GM19452 (cell line): ENCODE measurements around the gene SLC30A7.
"Not testable (repeated sequence)": the region's sequence is repeated elsewhere in the genome, so short reads cannot be mapped to it uniquely, and the experiment has no call there.

Source experiments
- ATAC-seq: cut with Tn5 transposase; IDR thresholded peaks from one replicate; pipeline ENCODE4 v1.9.1; 2021; ENCODE audit not compliant: unreplicated experiment

SLC30A7 gene

DNA sequence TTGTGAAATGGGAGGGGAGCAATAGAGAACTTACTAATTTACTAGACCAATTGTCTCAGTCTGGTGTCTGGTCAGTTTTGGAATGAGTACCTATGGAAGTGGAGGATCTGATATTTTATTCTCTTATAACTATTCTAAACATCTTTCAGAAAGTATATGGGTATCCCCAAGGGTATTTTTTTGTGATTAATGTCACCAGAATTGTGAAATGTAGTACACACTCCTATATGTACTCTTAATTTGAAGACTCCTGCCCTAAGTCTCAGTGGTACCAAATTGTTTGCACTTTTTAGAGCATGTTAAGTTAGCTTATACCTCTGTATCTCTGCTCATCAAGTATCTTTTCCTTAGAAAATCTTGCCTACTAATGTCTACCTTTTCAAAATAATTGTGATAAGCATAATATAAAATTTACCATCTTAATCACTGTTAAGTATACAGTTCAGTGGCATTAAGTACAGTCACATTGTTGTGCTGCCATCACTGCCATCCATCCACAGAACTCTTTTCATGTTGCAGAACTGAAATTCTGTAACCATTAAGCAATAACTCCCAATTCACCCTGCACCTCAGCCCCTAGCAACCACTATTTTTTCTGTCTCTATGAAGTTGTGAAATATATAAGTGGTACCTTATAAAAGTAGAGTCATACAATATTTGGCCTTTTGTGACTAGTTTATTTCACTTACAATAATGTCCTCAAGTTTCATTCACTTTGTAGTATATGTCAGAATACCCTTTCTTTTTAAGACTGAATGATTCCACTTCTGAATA, 40.5 kb downstream of the SLC30A7 start:
- no peak for ATAC-seq

DNA sequence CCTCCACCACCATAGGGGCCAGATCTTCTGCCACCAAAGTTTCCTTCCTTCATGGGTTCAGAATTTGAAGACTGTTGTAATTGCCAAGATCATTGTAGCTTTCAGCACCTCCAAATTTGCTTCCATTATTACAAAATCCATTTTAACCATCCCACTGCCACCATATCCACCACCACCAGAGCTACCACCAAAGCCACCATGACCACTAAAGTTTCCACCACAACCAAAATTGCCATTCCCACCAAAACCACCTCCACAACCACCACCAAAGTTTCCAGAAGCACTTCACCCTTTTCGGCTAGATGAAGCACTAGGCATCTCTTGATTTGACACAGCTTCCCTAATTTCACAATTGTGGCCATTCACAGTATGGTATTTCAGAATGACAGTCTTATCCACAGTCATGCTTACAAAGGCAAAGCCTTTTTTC, 45.2 kb downstream of the SLC30A7 start:
- ATAC-seq, result no peak

DNA sequence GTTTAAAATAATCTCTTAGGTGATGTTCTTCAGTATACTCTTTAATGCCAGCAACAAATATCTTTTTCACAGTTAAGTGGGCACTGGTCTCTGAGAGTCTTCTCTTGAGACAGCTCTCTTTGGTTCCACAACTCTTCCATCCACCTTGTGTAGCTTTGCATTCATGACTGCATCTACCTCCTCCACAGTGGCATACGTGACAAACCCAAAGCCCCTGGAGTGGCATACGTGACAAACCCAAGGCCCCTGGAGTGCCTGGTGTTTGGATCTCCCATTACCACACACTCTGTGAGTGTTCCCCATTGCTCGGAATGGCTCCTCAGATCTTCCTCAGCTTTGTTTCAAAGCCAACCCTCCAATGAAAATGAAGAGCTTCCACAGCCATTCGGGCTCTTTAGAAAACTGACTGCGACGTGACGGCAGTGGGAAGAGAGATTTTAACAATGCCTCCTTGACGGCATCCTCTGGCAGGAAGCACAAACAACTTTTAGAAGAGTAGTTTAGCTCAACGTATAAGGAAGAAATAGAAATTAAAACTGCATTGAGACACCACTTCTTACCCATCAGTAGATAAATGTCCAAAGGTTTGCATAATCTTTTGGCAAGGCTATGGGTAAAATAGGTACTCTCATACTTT, 45.8 kb downstream of the SLC30A7 start:
- ATAC-seq, result no peak

DNA sequence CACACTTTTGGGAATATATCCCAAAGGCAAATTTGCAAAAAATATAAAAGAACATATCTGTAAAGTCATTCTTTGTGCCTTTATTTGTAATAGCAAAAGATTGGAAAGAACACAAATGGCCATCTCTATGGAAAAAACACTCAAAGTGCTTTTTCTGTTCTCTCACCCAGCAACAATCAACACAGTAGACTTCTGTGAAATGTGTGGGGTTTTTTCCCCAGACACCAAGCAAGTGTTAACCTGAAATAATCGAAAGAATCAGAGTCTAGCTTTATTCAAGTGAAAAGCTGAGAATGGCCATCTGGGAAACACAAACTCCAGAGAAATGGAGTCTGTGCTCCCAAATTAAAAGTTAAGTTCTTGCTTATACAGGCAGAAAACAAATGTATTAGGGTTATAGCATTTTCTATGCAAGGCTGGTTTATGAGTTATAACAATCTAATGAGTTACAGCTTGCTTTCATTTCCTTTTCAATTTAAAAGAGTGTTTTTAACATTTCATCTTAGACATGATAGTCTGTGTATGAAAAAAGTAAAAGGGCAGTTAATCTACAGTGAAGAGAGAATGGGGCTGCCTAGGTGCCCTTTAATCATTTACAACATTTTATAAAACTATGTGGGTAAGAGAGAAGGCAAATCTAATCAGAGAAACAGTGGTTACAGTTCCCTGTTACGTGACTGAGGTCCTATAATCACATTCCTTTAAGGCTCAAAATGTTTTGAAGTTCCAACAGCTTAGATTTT, 46.6 kb downstream of the SLC30A7 start:
- no peak for ATAC-seq

DNA sequence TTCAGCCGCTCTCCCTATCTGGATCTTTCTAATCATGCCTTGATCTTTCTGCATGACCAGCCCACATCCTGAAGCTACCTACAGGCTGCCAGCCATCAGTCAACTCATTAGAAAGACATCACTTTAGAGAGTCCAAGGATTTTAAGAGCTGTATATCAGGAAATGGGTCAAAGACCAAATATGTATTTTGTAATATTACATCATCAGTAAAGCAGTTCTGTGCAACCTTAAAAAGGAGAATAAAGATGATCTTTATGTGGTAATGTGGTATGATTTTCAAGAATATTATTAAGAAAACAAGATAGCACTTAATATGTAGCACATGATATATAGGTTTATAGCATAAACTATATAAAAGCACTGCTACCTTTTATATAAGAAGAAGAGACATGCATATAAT, 47.6 kb downstream of the SLC30A7 start:
- ATAC-seq, result no peak

DNA sequence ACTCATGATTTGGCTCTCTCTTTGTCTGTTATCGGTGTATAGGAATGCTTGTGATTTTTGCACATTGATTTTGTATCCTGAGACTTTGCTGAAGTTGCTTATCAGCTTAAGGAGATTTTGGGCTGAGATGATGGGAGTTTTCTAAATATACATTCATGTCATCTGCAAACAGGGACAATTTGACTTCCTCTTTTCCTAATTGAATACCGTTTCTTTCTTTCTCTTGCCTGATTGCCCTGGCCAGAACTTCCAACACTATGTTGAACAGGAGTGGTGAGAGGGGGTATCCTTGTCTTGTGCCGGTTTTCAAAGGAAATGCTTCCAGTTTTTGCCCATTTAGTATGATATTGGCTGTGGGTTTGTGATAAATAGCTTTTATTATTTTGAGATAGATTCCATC, 50.2 kb downstream of the SLC30A7 start:
- ATAC-seq, result not testable (repeated sequence)

DNA sequence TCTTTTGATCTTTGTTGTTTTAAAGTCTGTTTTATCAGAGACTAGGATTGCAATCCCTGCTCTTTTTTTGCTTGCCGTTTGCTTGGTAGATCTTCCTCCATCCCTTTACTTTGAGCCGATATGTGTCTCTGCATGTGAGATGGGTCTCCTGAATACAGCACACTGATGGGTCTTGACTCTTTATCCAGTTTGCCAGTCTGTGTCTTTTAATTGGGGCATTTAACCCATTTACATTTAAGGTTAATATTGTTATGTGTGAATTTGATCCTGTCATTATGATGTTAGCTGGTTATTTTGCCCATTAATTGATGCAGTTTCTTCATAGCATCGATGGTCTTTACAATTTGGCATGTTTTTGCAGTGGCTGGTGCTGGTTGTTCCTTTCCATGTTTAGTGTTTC, 51.9 kb downstream of the SLC30A7 start:
- not testable (repeated sequence) for ATAC-seq

DNA sequence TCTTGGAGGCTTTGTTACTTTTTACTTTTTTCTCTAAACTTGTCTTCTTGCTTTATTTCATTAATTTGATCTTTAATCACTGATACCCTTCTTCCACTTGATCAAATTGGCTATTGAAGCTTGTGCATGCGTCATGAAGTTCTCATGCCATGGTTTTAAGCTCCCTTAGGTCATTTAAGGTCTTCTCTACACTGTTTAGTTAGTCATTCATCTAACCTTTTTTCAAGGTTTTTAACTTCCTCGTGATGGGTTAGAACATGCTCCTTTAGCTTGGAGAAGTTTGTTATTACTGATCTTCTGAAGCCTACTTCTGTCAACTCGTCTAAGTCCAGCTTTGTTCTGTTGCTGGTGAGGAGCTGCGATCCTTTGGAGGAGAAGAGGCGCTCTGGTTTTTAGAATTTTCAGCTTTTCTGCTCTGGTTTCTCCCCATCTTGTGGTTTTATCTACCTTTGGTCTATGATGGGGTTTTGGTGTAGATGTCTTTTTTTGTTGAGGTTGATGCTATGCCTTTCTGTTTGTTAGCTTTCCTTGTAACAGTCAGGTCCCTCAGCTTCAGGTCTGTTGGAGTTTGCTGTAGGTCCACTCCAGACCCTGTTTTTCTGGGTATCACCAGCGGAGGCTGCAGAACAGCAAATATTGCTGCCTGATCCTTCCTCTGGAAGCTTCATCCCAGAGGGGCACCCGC, 53.0 kb downstream of the SLC30A7 start:
- ATAC-seq, result not testable (repeated sequence)

DNA sequence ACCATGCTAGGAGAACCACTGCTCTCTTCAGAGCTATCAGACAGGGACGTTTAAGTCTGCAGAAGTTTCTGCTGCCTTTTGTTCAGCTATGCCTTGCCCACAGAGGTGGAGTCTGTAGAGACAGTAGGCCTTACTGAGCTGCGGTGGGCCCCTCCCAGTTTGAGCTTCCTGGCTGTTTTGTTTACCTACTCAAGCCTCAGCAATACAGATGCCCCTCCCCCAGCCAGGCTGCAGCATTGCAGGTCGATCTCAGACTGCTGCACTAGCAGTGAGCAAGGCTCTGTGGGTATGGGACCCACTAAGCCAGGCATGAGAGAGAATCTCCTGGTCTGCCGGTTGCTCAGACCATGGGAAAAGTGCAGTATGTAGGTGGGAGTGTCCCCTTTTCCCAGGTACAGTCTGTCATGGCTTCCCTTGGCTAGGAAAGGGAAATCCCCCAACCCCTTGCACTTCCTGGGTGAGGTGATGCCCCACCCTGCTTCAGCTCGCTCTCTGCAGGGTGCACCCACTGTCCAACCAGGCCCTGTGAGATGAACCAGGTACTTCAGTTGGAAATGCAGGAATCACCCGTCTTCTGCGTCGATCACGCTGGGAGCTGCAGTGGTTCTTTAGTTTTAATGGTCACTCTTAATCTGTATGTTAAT, 53.7 kb downstream of the SLC30A7 start:
- not testable (repeated sequence) for ATAC-seq

DNA sequence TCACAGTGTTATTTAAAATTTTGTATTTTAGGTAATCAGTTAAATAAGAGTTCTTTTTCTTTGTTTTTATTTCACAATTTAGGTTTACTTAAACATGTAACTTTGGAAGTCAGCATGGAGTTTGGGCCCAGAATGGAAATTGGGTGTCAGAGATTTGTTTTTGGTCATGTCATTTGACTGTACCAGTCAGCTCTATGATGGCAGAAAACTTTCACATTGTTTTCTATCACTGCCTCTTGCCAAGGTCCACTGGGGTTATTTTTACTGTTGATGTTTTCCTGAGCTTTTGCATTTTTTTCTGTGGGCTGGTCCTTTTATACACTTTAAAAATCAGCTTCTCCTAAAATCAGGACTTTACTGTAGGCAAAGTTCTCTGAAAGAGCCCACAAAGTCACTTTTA, 54.4 kb downstream of the SLC30A7 start:
- no peak for ATAC-seq

DNA sequence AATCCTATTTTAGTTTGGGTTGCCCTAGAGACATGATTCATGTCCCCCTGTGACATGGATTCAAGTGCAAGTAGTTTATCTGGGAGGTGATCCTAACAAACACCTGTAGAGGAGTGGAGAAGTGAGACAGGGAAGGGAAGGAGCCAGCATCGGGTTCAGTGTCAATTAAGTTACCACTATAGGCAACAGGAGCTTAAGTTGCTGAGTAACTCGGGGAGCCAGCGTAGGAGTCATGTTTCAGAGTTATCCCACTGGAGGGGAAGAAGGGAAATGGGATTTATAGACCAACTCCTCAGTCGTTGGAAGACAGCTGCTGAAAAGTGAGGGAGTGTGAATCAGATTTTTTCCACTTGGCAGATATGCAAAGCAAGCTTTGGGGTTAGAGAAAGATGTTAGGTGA, 54.9 kb downstream of the SLC30A7 start:
- no peak for ATAC-seq

DNA sequence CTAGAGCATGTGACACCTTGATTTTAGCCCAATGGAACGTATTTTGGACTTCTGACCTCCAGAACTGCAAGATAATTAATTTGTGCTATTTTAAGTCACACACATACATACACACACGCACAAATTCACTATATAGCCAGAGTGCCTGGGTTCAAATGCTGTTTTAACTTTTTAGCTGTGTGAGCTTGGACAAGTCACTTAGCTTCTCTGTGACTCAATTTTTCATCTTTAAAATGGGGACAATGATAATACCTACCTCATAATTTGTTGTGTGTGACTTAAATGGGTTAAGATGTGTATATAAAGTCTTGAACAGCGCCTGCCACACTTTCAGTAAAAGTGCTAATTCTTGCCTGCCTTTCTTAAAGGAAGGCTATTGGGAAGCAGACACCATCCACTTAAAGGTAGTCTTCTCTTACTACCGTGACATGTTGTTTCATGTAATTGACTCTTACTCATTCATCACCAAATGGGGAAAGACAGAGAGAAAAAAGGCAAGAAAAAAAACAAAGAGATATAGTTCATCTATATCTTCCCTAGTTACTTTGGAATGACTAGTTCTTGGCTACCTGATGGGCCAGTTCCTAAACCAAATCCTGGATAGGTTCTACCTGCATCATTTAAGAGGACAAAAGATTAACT, 56.3 kb downstream of the SLC30A7 start:
- no peak for ATAC-seq

DNA sequence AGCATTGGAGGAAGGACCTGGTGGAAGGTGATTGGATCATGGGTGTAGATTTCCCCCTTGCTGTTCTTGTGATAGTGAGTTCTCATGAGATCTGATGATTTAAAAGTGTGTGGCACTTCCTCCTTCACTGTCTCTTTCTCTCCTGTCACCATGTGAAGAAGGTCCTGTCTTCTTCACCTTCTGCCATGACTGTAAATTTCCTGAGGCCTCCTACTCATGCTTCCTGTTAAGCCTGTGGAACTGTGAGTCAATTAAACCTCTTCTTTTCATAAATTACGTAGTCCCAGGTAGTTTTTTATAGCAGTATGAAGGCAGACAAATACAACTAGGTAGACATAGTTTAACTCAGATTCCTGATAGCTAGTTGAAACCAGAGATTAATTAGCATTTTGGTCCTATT, 57.1 kb downstream of the SLC30A7 start:
- ATAC-seq, result not testable (repeated sequence)

DNA sequence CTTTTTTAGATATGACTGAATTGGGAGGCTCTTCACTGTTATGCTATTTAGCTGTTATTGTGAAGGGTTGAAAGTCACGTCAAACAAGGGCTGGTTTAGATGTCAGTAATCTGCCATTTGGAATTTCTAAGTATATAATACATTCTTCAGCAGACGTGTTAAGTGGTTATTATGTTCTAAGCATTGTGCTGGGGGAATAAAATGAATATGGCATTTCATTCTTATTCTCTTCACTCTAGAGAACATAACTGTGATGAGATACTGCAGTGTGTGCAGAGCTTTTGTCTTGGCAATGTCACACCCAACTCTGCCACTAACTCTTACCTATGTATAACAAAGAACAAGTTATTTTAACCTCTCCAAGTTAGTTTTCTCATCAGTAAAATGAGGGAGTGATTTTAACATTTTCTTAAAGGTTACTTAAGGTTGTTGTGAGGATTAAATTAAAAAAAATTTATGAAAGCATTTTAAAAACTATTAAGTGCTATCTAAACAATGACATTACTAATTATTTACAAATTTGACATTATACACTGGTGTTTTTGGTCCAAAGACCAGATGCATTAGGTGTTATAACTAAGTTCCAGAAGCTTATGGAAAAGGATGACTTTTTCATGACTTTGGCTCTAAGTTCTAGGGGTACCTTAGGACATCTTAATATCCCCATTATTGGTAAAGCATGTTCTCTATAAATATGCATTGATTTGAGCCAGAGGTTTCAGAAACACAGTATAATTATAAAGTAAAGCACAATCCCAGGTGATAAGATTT, 58.3 kb downstream of the SLC30A7 start:
- no peak for ATAC-seq

DNA sequence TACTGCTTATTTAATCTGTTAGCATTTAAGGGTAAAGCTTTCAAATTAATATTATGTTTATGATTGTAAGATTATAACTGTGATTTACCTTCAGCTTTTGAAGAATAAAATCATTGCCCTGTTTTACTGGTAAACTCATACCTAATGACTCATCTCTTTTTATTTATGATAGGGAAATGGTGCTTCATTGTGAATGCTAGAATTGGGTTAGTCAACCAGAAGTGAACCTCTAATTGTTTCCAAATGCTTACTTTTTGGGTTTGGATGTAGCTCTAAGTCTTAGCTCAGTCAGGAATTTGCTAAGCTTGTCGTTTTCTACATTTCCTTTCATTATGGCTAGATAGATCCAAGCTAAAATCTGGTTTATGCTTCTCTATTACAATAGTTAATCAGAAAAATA, 59.4 kb downstream of the SLC30A7 start:
- no peak for ATAC-seq

DNA sequence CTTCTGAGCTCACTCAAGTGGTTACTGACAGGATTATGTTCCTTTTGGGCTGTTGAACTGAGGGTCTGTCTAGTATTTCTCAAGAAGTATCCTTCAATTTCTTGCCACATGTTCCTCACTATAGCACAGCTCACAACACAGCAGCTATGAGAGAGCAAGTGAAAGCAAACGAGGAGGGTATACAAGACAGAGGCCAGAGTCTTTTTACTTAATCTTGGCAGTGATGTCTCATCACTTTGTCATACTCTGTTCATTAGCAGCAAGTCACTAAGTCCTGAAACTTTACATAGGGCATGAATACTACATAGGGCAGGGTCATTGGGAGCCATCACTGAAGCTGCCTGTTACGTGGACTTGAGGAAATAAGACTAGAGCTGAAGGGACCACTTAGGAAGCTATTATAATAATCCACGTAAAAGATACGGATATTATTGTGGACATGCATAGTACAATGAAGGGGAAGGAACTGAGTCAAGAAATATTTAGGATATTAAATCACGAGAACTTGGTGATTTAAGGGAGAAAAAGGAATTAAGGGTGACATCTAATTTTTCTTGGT, 63.7 kb downstream of the SLC30A7 start:
- no peak for ATAC-seq

DNA sequence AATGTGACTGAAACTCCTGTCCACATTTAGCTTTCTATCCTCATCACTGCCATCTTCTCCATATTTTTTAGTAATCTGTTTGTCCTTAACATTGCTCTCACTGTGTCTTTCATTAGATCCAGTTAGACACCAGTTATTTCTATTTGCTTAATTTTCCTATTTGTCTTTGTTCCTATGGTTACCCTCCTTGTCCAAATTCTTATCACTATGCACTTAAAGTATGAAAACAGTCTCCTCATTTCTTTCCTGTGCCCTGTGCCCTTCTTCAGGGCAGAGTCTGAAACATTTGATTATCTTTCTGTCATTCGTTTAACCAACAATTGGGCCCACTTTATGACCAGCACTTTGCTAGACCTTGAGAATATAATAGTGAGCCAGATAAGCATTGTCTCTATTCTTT, 64.2 kb downstream of the SLC30A7 start:
- no peak for ATAC-seq

DNA sequence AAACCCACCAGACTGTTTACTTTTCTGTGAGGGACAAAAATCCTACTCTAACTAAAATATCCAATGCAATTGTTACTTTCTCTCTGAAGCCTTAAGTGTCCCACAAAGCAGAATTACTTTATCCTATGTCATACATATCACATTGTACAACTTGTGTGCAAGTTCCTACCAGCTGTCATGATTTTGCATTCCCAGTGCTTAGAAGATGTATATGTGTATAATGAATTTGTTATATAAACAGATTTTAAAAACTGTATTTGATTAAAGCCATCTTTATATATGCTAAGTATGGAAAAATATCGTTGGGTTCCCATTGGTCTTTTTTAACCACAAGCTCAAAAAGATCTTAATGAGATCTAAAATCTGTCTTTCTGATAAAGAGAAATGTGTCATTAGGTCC, 72.7 kb downstream of the SLC30A7 start:
- ATAC-seq, result no peak

DNA sequence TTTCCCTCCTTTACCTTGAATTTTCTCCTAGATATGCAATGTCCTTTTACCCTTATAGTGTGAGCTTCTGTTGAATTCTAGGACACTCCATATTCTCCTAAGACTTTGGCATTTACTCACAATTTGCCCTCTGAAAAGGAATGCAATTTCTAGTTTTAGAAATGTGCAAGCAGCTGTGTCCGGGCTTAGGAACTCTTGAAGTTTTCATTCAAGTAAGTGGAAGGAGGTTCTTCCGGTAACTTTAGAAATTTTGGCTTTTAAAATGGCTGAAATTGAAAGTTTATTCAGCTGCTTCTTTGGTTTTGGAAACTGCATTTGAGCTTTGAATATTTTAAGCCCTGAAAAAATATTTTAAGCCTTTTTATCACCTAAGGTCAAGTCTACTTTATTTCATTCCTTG, 73.4 kb downstream of the SLC30A7 start:
- no peak for ATAC-seq
